Measurements from ENCODE around the gene IFNL1.

Gene IFNL1

GRCh38 chr19:39296055-39296645, at the start of gene IFNL1:
Gene IFNL1, plus strand, starts transcription at chr19:39296407. Its CDS starts 15 bp downstream, at chr19:39296422.
- Histone ChIP-seq H3K4me2 (ENCODE audit: low read length) (no peak within 1 kb of the TSS), H3K9me2 (ENCODE audit: low read depth, low read length) (no peaks in the 10 kb centered on the region), H3K4me1 (ENCODE audit: insufficient read depth, low read length, severe bottlenecking) (no peaks in the 10 kb centered on the region), H3K79me2 (ENCODE audit: insufficient read depth, low read length) (no peaks in the 10 kb centered on the region), H3K9ac (ENCODE audit: low read length) (no peak within 1 kb of the TSS), H4K20me1 (ENCODE audit: insufficient read depth, low read length) (no peaks in the 10 kb centered on the region), H3K27ac (ENCODE audit: low read depth, low read length, poor library complexity, severe bottlenecking) (no peak within 1 kb of the TSS), H3F3A (ENCODE audit: insufficient read depth, low read length) (no peaks in the 10 kb centered on the region), H3K36me3 (ENCODE audit: insufficient read depth, low read length) (no peaks in the 10 kb centered on the region), H3K27me3 (ENCODE audit: insufficient read depth, low read length) (no peaks in the 10 kb centered on the region), H3K4me3 (ENCODE audit: low read depth, low read length, poor library complexity, severe bottlenecking) (no peak within 1 kb of the TSS), H3K9me3 (ENCODE audit: low read length) (no peaks in the 10 kb centered on the region), H2AFZ (ENCODE audit: low read length) (no peak within 1 kb of the TSS)
- no peak for TF ChIP-seq EZH2 (IDR thresholded peaks at IDR 0.05; ENCODE audit: borderline replicate concordance, low read length)
- TF ChIP-seq, protein P1, sequence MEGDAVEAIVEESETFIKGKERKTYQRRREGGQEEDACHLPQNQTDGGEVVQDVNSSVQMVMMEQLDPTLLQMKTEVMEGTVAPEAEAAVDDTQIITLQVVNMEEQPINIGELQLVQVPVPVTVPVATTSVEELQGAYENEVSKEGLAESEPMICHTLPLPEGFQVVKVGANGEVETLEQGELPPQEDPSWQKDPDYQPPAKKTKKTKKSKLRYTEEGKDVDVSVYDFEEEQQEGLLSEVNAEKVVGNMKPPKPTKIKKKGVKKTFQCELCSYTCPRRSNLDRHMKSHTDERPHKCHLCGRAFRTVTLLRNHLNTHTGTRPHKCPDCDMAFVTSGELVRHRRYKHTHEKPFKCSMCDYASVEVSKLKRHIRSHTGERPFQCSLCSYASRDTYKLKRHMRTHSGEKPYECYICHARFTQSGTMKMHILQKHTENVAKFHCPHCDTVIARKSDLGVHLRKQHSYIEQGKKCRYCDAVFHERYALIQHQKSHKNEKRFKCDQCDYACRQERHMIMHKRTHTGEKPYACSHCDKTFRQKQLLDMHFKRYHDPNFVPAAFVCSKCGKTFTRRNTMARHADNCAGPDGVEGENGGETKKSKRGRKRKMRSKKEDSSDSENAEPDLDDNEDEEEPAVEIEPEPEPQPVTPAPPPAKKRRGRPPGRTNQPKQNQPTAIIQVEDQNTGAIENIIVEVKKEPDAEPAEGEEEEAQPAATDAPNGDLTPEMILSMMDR (IDR thresholded peaks at IDR 0.05; ENCODE audit: low read length), result no peak

GRCh38 chr19:39246951-39247669, 49.1 kb upstream of the IFNL1 start:
- Histone ChIP-seq H3K9ac (ENCODE audit: low read length) (no peak overlapping the region), H3K4me3 (ENCODE audit: low read depth, low read length, poor library complexity, severe bottlenecking) (no peak overlapping the region), H3K9me2 (ENCODE audit: low read depth, low read length) (no peaks in the 10 kb centered on the region), H3K36me3 (ENCODE audit: insufficient read depth, low read length) (no peaks in the 10 kb centered on the region), H3K4me1 (ENCODE audit: insufficient read depth, low read length, severe bottlenecking) (no peaks in the 10 kb centered on the region), H2AFZ (ENCODE audit: low read length) (no peak overlapping the region), H3K4me2 (ENCODE audit: low read length) (no peak overlapping the region), H4K20me1 (ENCODE audit: insufficient read depth, low read length) (no peaks in the 10 kb centered on the region), H3F3A (ENCODE audit: insufficient read depth, low read length) (no peaks in the 10 kb centered on the region), H3K27me3 (ENCODE audit: insufficient read depth, low read length) (no peaks in the 10 kb centered on the region; the same call in 1 of the 2 replicates), H3K9me3 (ENCODE audit: low read length) (no peaks in the 10 kb centered on the region), H3K79me2 (ENCODE audit: insufficient read depth, low read length) (no peaks in the 10 kb centered on the region), H3K27ac (ENCODE audit: low read depth, low read length, poor library complexity, severe bottlenecking) (no peak overlapping the region)
- TF ChIP-seq, protein P1 (IDR thresholded peaks at IDR 0.05; ENCODE audit: low read length), result no peak

GRCh38 chr19:39247701-39248664, 48.2 kb upstream of the IFNL1 start:
- H3K27me3 ChIP-seq (ENCODE audit: insufficient read depth, low read length), result no peaks in the 10 kb centered on the region; the same call in 1 of the 2 replicates
- H3K4me2 ChIP-seq (ENCODE audit: low read length), result no peak overlapping the region
- no peaks in the 10 kb centered on the region for H3K9me3 ChIP-seq (ENCODE audit: low read length)
- TF ChIP-seq, protein P1 (IDR thresholded peaks at IDR 0.05; ENCODE audit: low read length), result no peak
- no peak for TF ChIP-seq EZH2 (IDR thresholded peaks at IDR 0.05; ENCODE audit: borderline replicate concordance, low read length)
- no peaks in the 10 kb centered on the region for H3F3A ChIP-seq (ENCODE audit: insufficient read depth, low read length)
- H3K9ac ChIP-seq (ENCODE audit: low read length), result no peak overlapping the region
- H4K20me1 ChIP-seq (ENCODE audit: insufficient read depth, low read length), result no peaks in the 10 kb centered on the region
- H3K27ac ChIP-seq (ENCODE audit: low read depth, low read length, poor library complexity, severe bottlenecking), result no peak overlapping the region
- no peak overlapping the region for H2AFZ ChIP-seq (ENCODE audit: low read length)
- H3K36me3 ChIP-seq (ENCODE audit: insufficient read depth, low read length), result no peaks in the 10 kb centered on the region
- no peaks in the 10 kb centered on the region for H3K9me2 ChIP-seq (ENCODE audit: low read depth, low read length)
- H3K79me2 ChIP-seq (ENCODE audit: insufficient read depth, low read length), result no peaks in the 10 kb centered on the region
- H3K4me3 ChIP-seq (ENCODE audit: low read depth, low read length, poor library complexity, severe bottlenecking), result no peak overlapping the region
- H3K4me1 ChIP-seq (ENCODE audit: insufficient read depth, low read length, severe bottlenecking), result no peaks in the 10 kb centered on the region

Measured in OCI-LY1 (cell line).